Stimulated activated CD8-positive, alpha-beta memory T cell treated with anti-CD3 and anti-CD28 coated beads, Interleukin-12 subunit alpha, Interleukin-12 subunit beta, amount 100 ng/mL, for 4 hours (primary cell): ENCODE measurements around the gene KIFC3.
"Not testable (repeated sequence)": the region's sequence is repeated elsewhere in the genome, so short reads cannot be mapped to it uniquely, and the experiment has no call there.

Experiments used
- DNase-seq: peaks from one replicate; pipeline ENCODE4 v3.0.0-alpha.2; 2020; ENCODE audit warnings: low read depth

KIFC3 gene

DNA sequence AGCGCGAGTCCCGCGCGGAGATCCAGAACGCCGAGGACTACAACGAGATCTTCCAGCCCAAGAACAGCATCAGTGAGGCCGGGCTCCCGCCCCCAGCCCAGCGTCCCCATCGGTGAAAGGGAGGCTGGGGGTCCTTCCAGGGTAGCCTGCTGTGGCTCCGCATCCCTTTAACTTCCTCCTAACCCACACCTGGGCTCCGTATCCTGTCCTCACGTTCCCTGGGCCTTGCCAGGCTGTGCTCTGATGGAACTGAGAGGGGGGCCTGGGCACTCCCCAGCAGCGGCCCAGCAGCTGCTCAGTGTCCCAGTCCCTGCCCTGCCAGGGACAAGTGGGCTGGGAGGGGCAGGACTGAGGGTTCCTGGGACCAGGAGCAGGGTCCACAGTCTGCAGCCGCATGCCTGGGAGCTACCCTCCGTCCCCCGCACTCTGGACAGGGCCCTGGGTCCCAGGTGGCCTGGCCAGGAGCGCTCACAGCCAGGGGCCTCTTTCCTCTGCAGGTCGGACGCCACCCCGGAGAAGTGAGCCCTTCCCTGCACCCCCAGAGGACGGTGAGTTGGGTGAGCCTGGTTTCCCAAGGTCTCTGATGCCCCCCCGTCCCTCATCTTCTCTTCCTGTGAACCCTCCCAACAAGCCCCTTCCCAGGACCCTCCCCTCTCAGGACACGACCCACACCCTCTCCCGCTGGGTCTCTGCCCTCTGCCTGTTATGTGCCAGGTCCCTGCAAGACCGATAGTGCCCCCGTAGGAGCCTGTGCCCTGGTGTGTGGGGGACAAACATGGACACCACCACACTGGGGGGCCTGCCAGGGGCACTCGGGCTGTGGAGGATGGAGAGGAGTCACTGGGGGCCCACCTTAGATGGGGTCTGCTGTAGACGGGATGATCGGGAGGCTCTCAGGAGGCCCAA, 48.6 kb downstream of the KIFC3 start:
- no peak for DNase-seq

DNA sequence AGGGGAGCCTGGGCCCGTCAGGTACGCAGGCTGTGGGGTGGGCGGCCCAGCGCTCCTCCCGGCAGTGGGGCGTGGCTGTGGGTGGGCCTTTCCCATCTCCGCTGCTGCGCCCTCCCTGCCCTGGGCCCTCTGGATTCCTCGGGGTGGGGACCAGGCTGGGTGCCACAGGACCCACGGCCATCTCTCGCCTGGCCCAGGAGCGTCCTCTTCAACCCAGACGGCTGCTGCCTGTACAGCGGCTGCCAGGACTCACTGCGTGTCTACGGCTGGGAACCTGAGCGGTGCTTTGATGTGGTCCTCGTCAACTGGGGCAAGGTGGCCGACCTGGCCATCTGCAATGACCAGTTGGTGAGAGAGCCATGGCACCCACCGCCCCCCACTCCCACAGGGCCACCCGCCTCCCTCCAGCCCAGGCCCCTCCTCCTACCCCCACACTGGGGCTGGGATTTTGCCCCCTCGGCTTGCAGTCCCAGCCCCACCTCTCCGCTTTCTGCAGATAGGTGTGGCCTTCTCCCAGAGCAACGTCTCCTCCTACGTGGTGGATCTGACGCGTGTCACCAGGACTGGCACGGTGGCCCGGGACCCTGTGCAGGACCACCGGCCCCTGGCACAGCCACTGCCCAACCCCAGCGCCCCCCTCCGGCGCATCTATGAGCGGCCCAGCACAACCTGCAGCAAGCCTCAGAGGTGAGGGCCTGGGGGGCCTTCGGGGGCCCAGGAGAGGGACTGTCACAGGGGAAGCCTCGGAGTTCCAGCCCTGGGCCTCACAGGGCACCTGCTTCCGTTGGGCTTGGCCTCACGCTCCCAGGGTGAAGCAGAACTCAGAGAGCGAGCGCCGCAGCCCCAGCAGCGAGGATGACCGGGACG, 49.5 kb downstream of the KIFC3 start:
- DNase-seq, result no peak

DNA sequence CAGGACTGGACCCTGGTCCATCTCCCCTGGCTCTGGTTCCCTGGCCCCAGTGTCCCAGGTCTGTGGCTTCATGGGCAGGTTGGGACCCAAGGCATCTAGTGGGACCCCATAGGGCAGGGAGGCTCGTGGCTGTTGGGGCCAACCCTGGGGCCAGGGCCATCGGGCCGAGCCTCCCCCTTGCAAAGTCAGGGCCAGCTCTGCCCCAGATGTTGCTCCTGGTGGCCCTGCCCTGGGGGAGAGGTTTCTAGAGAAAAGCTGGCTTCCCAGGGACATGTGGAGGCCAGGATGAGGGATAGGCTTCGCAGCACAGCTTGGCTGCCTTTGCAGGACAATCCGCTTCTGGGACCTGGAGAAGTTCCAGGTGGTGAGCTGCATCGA, 50.1 kb downstream of the KIFC3 start:
- no peak for DNase-seq

DNA sequence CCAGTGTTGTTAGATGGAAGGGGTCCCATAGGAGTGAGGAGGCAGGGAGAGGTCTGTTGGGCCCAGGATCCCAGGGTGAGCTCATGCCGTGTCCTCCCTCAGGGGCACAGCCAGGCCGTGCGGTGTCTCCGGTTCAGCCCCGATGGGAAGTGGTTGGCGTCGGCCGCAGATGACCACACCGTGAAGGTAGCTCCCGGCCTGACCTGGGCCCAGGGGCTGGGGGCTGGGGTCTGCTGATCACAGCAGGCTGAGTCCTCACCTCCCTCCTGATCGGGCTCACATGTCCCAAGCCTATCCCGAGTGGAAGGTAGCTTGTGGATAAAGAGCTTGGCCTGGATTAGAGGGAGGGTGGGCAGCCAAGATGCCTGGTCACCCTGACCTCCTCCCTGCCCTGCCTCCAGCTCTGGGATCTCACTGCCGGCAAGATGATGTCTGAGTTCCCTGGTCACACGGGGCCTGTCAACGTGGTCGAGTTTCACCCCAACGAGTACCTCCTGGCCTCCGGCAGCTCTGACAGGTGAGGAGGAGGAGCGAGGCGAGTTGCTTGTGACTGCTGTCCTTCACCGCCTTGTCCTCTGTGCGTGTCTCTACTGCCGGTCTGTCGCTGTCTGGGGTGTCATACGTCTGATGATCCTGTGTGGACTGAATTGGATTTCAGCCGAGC, 50.6 kb downstream of the KIFC3 start:
- no peak for DNase-seq

DNA sequence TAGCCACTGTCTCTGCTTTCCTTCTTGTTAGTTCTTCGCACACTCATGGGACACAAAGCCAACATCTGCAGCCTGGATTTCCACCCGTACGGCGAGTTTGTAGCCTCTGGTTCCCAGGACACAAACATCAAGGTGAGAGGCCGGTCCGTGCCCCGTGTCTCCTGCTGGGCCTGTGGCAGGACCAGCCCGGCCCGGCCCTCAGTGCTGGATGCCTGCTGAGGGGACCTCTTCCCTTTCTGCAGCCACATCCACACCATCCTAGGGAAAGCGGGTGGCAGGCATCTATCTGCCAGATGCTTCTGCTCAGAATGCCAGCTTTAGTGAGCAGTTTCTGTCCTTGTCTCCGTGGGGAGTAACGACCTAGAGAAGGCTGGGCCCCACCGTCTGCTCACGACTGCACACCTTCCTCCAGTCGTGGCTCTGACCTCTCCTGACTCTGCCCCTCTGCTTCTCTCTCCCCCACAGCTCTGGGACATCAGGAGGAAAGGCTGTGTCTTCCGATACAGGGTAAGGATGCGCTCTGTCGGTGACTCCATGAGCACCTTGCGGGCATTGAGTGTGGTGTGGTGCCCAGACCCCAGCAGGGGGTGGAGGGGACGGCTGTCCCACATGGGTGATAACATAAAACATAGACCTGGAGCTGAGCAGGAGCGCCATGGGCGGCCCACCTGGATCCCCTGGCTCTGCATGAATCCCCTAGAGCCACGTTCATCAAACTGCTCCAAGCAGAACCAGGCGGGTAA, 51.3 kb downstream of the KIFC3 start:
- no peak for DNase-seq

DNA sequence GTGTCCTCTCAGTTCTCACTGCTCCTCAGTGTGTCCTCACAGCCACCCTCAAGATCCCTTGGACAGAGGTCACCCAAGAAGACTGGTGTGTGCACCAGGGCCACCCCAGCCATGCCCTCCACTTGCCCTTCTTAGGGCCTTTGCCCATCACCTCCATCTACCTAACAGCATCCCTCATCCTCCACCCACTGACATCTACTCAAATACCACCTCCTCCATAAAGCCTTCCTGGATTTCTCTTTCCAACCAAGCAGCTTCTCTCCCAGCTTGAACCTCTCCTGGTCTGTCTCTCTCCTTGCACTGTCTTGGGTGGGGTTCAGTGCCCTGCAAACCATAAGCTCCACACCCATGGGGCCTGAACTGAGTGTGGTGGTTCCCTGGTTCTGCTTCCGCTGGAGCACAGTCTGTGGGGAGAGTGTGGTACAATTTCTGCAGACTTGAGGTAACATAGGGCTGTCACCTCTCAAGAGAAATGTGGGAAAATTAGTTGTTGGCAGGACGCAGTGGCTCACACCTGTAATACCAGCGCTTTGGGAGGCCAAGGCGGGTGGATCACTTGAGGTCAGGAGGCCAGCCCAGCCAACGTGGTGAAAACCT, 52.3 kb downstream of the KIFC3 start:
- no peak for DNase-seq

DNA sequence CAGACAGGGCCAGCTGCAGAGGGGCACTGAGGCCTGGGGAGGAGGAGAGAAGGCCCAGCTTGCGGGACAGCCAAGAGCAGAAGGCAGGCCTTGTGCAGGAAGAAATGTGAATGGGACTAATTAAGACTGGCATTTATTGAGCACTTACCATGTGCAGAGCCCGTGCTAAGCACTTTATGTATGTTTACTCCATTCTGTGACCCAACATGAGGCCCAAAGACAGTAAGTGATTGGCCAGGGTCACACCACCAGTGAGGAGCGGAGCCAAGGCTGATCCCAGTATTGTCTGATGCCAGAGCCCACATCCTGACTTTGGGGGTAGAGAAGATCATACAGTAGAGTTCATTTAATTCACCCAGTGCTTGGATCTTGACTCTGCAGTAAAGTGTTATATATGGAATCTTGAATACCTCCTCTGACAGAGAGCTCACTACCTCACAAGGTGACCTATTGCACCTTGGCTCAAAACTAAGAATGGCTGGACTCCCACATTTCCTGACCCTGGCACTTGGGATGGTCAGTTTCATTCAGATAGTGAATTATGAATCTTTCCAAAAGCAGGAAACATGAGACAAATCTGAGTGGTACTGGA, 53.1 kb downstream of the KIFC3 start:
- DNase-seq, result no peak

DNA sequence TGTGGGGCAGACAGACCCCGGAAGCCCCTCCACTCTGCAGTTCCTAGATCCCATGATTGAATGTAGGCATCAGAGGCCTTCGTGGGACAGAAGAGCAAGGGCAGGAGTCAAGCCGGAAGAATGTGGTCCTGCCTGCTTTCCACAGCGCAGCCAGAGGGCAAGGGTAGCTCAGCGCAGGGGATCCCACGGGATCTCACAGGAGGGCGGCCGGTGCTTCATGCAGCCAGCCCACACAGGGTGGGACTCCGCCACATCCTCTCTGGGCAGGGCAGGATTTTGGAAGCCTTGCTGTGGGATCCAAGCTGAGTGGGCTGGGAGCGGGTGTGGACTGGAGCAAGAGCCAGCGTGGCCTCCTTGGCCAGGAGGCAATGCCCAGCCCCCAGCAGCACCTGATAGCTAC, 53.7 kb downstream of the KIFC3 start:
- DNase-seq, result no peak

DNA sequence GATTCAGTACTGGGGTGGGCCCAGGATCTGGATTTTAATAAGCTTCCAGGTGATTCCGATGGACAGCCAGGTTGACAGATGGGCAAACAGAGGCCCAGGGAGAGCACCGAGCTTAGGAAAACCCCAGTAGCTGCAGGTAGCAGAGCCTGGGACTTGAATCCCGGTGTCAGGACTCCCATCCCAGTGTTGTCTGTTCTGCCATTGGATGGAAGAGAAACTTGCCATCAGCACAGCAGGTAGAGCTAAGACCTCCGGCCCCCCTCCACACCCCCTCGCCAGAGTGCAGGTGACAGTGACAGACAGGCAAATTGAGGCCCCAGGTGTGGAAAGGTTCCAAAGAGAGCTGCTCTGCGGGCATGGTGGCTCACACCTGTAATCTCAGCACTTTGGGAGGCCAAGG, 54.3 kb downstream of the KIFC3 start:
- DNase-seq, result no peak

DNA sequence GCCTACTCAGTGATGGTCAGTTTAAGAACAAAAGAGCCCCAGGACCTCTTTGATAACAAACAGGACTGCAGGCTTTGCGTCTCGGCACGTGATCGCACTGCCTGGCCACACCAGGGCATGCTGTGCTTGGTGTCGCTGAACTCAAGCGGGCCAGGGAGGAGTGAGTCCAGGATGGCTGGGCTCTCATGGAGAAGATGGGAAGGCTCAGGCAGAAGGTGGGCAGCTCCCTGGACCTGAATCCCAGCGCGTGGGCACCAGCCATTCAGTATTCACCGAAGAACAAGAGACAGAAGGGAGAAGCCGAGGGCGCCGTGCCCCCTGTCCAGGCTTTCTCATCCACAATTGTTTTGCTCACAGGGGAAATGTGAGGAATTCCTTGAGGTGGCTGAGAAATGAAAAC, 54.8 kb downstream of the KIFC3 start:
- no peak for DNase-seq

DNA sequence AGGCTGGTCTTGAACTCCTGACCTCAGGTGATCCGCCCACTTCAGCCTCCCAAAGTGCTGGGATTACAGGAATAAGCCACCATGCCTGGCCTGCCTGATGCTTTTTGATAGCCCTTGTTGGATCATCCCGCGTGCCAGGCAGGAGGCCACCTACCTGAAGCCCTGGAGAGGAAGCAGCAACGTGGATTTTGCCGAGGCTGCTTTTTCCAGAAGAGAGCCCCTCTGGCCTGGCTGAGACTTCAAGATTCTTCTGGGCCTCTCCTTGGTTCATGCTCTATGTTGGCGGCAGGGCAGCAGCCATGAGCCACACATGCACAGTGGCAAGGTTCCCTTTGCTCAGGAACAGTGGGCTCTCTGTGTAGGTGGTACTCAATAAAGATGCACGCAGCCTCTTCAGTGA, 55.2 kb downstream of the KIFC3 start:
- DNase-seq, result no peak

DNA sequence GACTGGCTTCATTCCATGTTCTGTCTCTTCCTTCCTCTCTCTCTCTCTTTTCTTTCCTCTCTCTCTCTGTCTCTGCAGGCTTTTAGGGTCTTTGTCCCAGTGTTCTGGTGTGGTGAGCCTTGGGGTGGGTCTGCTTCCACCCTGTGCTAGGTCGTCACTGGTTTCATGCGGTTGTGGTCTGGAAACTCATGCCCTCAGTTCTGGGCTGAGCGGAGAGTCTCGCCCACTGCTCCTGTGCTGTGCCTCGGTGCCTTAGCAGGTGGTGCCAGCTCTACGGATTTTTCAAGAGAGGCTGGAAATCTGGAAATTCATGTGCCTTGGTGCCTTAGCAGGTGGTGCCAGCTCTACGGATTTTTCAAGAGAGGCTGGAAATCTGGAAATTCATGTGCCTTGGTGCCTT, 56.0 kb downstream of the KIFC3 start:
- not testable (repeated sequence) for DNase-seq

DNA sequence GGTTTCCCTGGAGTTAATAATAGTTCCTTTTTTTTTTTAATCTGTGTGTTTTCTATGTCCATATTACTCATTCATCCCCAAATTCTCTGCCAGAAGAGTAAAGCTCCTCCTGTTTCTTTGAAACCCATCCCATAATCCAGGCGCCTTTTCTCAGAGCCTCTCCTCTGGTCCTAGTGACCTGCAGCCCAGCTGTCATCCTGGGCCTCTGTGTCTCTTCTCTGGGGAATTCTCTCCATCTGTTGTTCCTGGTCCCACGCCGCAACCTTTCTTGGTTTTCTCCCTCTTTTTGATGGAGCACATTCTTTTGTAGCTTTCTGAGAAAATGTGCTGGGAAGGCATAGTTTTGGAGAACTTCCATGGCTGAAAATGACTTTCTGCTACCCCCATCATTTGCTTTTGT, 56.5 kb downstream of the KIFC3 start:
- DNase-seq, result no peak

DNA sequence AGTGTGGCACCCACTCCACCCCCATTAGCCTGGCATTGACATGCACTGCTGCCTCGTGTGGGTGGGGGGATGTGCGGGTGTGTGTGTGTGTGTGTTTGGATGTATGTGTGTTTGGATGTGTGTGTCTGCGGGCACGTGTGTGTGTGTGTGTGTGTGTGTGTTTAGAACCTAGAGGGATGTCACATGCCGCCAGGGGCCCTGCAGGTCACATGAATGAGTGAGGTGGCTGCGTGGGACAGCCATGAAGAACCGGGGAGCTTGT, 57.7 kb downstream of the KIFC3 start:
- DNase-seq, result no peak

DNA sequence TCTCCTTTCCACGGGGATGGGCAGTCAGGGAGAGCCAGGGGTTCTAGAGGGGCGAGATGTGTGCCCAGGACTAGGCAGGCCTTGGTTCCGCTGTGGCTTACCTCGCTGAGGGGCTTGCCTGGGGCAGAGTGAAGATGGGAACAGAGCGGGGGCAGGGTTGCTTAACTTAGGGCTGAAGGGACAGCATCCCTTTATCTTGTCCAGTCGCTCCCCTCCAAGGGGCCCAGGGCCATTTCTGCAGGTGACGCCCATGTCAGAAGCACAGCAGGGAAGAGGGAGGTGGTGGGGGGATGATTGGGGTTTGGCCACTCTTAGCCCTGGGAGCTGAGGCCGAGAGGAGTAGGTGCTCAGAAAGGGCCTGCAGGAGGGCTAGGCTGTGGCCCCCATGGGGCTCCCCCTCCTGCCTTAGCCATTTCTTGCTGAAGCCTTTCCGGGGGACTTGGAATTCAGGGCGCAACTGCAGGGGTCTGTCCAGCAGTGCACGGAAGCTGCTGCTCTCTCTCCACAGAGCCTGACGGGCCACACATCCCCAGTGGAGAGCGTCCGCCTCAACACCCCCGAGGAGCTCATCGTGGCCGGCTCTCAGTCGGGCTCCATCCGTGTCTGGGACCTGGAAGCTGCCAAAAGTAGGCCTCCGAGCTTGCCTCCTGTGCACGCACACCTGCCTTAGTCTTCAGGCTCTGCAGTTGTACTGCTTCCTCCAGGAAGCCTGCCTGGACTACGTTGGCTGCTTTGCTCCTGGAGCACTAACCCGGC, 58.2 kb downstream of the KIFC3 start:
- no peak for DNase-seq

DNA sequence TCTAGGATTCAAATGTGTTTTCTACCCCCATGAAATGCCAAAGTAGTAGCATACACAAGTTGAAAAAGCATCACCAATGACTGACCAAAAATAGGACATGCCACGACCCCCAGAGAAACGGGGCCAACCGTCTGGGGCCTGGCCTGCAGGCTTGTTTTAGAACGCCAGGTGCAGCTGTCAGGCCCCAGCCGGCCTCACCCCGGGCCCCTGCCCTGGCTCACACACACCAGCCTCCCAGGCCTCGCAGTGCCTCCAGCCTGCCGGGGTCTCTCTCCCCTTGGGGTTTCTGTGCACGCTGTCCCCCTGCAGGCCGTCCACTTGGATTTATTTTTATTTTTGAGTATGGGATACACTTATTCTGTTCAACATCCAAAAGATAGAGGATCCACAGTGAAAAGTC, 58.8 kb downstream of the KIFC3 start:
- no peak for DNase-seq

DNA sequence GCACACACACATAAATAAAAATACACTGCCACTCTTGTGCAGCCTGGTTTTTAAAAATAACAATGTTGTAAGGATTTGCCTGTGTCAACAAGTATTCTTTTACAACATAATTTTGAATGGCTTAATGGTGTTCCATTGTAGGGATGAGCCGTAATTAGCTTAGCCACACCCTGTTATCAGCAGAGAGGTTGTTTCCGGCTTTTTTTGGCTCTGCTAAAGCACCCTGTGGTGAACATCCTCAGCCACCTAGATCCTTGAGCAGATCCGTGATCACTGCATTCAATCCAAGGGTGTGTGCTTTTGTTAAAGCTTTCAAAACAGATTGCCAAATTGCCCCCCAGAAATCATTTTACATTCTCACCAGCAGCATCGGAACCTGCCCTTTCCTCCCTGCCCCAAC, 59.7 kb downstream of the KIFC3 start:
- DNase-seq, result no peak

DNA sequence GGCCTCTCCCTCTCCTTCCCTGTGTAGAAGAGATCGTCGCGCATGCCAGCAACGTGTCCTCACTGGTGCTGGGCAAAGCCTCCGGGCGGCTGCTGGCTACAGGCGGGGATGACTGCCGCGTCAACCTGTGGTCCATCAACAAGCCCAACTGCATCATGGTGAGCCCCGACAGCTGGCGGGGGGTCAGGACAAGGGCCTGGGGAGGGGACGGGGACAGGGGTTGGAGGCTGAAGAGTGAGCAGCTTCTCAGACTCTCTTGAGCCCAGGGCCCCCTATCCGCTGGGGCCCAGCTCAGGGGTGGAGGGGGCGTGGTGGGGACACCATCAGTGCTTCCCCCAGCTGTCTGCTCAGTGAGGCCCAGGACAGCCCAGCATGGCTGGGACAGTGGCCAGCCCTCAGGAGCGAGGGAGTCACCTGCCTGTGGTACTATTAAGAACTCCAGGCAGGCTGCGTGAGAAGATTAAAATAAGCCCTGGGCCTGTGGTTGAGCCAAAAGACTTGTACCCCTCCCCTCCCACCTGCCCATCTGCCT, 60.6 kb downstream of the KIFC3 start:
- DNase-seq, result no peak

DNA sequence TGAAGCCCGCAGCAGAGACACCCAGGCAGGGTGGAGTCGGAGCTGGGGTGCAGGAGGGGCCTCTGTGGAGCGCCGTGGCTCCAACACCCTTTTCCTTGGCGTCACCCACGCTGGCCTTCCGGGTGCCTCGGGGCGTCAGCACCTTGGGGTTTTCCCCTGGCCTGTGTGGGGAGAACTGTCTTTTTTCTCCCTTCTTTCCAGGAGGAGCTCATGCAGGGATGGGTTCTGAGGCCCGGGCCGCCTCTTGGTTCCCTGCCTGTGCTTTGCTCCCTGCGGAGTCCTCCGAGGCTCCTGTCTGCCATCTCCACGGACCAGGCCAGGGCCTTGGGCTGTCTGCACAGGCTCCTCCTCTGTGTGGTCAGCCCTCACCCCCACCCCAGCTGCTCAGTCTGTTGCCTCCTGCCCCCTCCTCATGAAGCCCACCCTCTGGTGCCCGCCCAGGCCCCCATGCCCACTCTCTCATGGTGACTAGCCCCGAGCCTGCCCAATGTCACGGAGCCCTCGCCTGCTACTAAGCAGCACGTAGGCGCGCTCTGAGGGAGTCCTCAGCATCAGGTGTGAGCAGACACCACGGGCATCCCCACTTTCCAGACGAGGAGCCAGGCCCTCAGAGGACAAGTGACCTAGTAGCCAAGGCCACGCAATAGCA, 61.7 kb downstream of the KIFC3 start:
- no peak for DNase-seq
